ENCODE results near the gene PCDH9. TPM values are rescaled to one million over a fixed set of nuclear protein-coding genes. Genes with fewer than 3 reads are reported as not detected.

Gene PCDH9
- total RNA-seq, 1 donor from 2014 or later: 9.8 TPM

DNA sequence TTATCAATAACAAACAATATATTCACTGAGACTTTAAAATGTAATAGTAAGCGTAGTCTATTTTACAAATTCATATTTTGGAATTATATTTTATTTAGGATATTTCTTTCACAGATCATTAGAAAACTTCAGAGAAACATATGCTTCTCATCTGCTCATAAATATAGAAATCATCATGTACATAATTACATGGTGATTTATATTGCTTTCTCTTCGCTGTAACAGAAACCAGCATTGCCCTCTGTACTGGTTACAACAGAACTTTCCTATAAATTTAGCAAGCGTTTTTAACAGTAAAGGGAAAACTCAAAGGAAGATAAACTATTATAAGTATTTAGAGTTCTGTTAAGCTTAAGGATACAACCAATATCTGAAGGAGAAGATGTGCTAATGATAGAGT, 672.8 kb downstream of the PCDH9 start:
- no peak for DNase-seq (ENCODE audit: low spot score)
- H3K4me3 Mint-ChIP-seq (ENCODE audit: unreplicated experiment): no peak overlapping the region
- TF ChIP-seq, protein P1, sequence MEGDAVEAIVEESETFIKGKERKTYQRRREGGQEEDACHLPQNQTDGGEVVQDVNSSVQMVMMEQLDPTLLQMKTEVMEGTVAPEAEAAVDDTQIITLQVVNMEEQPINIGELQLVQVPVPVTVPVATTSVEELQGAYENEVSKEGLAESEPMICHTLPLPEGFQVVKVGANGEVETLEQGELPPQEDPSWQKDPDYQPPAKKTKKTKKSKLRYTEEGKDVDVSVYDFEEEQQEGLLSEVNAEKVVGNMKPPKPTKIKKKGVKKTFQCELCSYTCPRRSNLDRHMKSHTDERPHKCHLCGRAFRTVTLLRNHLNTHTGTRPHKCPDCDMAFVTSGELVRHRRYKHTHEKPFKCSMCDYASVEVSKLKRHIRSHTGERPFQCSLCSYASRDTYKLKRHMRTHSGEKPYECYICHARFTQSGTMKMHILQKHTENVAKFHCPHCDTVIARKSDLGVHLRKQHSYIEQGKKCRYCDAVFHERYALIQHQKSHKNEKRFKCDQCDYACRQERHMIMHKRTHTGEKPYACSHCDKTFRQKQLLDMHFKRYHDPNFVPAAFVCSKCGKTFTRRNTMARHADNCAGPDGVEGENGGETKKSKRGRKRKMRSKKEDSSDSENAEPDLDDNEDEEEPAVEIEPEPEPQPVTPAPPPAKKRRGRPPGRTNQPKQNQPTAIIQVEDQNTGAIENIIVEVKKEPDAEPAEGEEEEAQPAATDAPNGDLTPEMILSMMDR (IDR thresholded peaks at IDR 0.05): no peak
- H3K27ac Mint-ChIP-seq (ENCODE audit: unreplicated experiment): no peak overlapping the region
- peaks cover 14% of the 10 kb centered on the region for H3K4me1 Mint-ChIP-seq (ENCODE audit: low read depth)
- H3K9me3 Mint-ChIP-seq (ENCODE audit: low read depth): no peaks in the 10 kb centered on the region
- no peaks in the 10 kb centered on the region for H3K27me3 Mint-ChIP-seq (ENCODE audit: low read depth)
- H3K36me3 Mint-ChIP-seq (ENCODE audit: low read depth): no peaks in the 10 kb centered on the region

DNA sequence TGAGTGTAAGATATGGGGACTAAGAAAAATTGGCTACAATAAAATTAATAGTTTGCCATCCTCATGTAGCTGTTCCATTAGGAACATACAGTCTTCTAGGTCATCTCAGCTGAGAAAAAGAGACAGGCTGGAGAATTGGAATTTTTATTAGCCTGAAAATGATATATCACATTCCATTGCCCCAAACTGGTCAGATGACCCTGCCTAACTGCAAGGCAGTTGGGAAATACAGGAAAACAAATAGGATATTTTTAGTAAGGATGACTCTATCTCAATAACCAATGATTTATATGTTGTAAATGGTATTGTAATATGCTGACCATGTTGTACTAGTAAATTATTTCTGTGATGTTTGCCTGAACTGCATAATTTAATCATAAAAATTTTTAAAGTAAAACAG, 673.8 kb downstream of the PCDH9 start:
- Mint-ChIP-seq H3K27ac (ENCODE audit: unreplicated experiment) (no peak overlapping the region), H3K4me3 (ENCODE audit: unreplicated experiment) (no peak overlapping the region), H3K36me3 (ENCODE audit: low read depth) (no peaks in the 10 kb centered on the region), H3K4me1 (ENCODE audit: low read depth) (peaks cover 14% of the 10 kb centered on the region), H3K9me3 (ENCODE audit: low read depth) (no peaks in the 10 kb centered on the region), H3K27me3 (ENCODE audit: low read depth) (no peaks in the 10 kb centered on the region)
- TF ChIP-seq, protein P1 (IDR thresholded peaks at IDR 0.05): no peak
- DNase-seq (ENCODE audit: low spot score): no peak

DNA sequence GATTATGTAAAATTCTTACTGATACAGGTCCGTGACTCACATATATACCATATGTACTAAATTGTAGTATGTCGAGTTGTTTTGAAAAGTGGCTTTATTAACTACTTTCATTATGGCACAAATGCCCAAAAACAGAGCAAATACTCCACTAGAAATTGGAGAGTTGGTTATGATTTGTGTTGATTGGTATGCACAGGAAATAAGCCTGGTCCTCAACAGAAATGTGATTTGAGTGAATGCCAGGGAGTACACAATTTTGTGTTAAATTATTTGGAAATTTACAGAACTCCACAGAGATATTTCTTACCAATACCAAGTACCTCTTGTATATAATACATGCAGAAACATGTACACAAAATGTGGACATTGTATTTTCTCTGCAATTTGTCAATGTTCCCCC, 676.7 kb downstream of the PCDH9 start:
- Mint-ChIP-seq H3K4me1 (ENCODE audit: low read depth) (peaks cover 9% of the 10 kb centered on the region), H3K4me3 (ENCODE audit: unreplicated experiment) (no peak overlapping the region), H3K27me3 (ENCODE audit: low read depth) (no peaks in the 10 kb centered on the region), H3K27ac (ENCODE audit: unreplicated experiment) (no peak overlapping the region), H3K9me3 (ENCODE audit: low read depth) (no peaks in the 10 kb centered on the region), H3K36me3 (ENCODE audit: low read depth) (no peaks in the 10 kb centered on the region)
- no peak for DNase-seq (ENCODE audit: low spot score)
- TF ChIP-seq, protein P1 (IDR thresholded peaks at IDR 0.05): no peak

DNA sequence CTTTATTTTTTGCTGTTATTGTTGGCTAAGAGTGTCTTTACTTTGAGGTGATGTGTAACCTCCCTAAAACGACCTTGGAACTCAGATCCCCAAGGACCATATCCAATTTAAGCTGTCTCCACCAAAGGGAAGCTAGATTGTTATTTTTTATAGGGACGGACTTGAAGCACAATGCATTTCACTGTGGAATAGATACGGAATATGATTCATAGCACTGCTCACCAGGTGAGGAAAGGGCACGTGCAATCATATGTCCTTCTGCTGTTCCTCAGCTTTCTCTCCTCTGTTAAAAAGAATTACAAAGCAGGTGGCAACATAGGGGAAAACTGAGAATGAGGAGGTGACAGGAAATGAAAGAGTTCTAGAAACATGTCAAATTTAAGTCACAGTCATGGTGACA, 679.0 kb downstream of the PCDH9 start:
- Mint-ChIP-seq H3K4me3 (ENCODE audit: unreplicated experiment) (no peak overlapping the region), H3K36me3 (ENCODE audit: low read depth) (no peaks in the 10 kb centered on the region), H3K27ac (ENCODE audit: unreplicated experiment) (no peak overlapping the region), H3K9me3 (ENCODE audit: low read depth) (no peaks in the 10 kb centered on the region), H3K27me3 (ENCODE audit: low read depth) (no peaks in the 10 kb centered on the region), H3K4me1 (ENCODE audit: low read depth) (peaks cover 8% of the 10 kb centered on the region)
- no peak for DNase-seq (ENCODE audit: low spot score)
- TF ChIP-seq, protein P1 (IDR thresholded peaks at IDR 0.05): no peak

DNA sequence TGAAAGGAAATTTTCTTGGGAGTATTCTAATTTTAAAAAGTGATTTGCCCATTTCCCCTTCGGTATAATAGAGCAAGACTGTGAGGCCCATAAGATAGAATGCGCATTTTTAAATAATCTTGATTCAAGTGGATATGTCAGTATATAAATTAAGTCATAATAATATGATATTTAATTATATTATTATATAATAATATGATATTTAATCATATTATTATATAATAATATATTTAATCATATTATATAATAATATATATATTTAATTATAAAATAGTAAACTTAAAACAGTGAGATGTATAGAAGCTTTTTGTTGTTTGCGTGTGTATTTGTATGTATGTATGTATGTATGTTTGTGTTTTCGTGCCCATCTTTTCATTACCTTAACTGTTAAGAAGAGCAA, 682.5 kb downstream of the PCDH9 start:
- H3K36me3 Mint-ChIP-seq (ENCODE audit: low read depth): no peaks in the 10 kb centered on the region

More for the DNA sequence above, 682.5 kb downstream of the PCDH9 start:
- DNase-seq (ENCODE audit: low spot score): no peak
- H3K27me3 Mint-ChIP-seq (ENCODE audit: low read depth): no peaks in the 10 kb centered on the region
- peaks cover 5% of the 10 kb centered on the region for H3K4me1 Mint-ChIP-seq (ENCODE audit: low read depth)
- TF ChIP-seq, protein P1 (IDR thresholded peaks at IDR 0.05): no peak
- H3K4me3 Mint-ChIP-seq (ENCODE audit: unreplicated experiment): no peak overlapping the region
- H3K9me3 Mint-ChIP-seq (ENCODE audit: low read depth): no peaks in the 10 kb centered on the region
- H3K27ac Mint-ChIP-seq (ENCODE audit: unreplicated experiment): no peak overlapping the region
